Measurements from ENCODE around the gene KIRREL3. TPM values are rescaled to one million over a fixed set of nuclear protein-coding genes. Genes with fewer than 3 reads are reported as not detected.
A peak's percentile ranks its signal among the peaks of the same experiment; 100 is the strongest.

Gene KIRREL3
- total and polyA plus RNA-seq, 4 donors: 0.02 to 0.71 (median 0.15) TPM; not detected in 1

GRCh38 chr11:126480410-126481302 lies 519.9 kb downstream of the KIRREL3 start:
- 12 to 16% methylated on average over 19 of the region's 19 CpGs for WGBS, 2 donors
- TF ChIP-seq CTCF (IDR thresholded peaks at IDR 0.05; ENCODE audit: control extremely low read depth, extremely low read depth): peak; percentile 89
- H3K9me3 ChIP-seq (ENCODE audit: control insufficient read depth in 4 of 4, insufficient read depth in 3 of 4, low read length in 3 of 4): no peaks in the 10 kb centered on the region
- DNase-seq (peak; percentile 88 to 95 (median 94)), ATAC-seq (ENCODE audit: insufficient read depth, low FRiP score) (peak; percentile 91)
- H3K27ac ChIP-seq (ENCODE audit: low read depth in 1 of 2, low read length in 1 of 2): peak overlapping the region in 1 of 2 donors; percentile 62
- H3K27me3 ChIP-seq (ENCODE audit: control insufficient read depth in 3 of 3, insufficient read depth in 3 of 3, low read length in 2 of 3): no peaks in the 10 kb centered on the region
- no peak overlapping the region for H3K4me3 ChIP-seq
- H3K4me1 ChIP-seq (ENCODE audit: control insufficient read depth in 5 of 5, insufficient read depth in 5 of 5, low read length in 5 of 5): peaks cover 0 to 8% (median 0%) of the 10 kb centered on the region in 5 donors
- H3K36me3 ChIP-seq (ENCODE audit: control insufficient read depth in 4 of 4, insufficient read depth in 4 of 4, low read length in 4 of 4): no peaks in the 10 kb centered on the region
- H3K9ac ChIP-seq (ENCODE audit: insufficient read depth in 1 of 2, low read length in 2 of 2): no peak overlapping the region

- ATAC-seq (ENCODE audit: insufficient read depth, low FRiP score): no peak
- WGBS, 2 donors: 95% methylated on average over 3 of the region's 3 CpGs
- Histone ChIP-seq H3K9ac (ENCODE audit: insufficient read depth in 1 of 2, low read length in 2 of 2) (no peak overlapping the region), H3K4me1 (ENCODE audit: control insufficient read depth in 5 of 5, insufficient read depth in 5 of 5, low read length in 5 of 5) (peaks cover 0 to 10% (median 0%) of the 10 kb centered on the region in 5 donors), H3K27me3 (ENCODE audit: control insufficient read depth in 3 of 3, insufficient read depth in 3 of 3, low read length in 2 of 3) (no peaks in the 10 kb centered on the region), H3K9me3 (ENCODE audit: control insufficient read depth in 4 of 4, insufficient read depth in 3 of 4, low read length in 3 of 4) (no peaks in the 10 kb centered on the region), H3K36me3 (ENCODE audit: control insufficient read depth in 4 of 4, insufficient read depth in 4 of 4, low read length in 4 of 4) (no peaks in the 10 kb centered on the region), H3K4me3 (no peak overlapping the region), H3K27ac (ENCODE audit: low read depth in 1 of 2, low read length in 1 of 2) (no peak overlapping the region)
- DNase-seq: no peak
- no peak for TF ChIP-seq CTCF (IDR thresholded peaks at IDR 0.05; ENCODE audit: control extremely low read depth, extremely low read depth)
Measured at GRCh38 chr11:126480015-126480409, 520.6 kb downstream of the KIRREL3 start.

GRCh38 chr11:126479178-126479930 lies 521.2 kb downstream of the KIRREL3 start:
- H3K4me1 ChIP-seq (ENCODE audit: control insufficient read depth in 5 of 5, insufficient read depth in 5 of 5, low read length in 5 of 5): peaks cover 0 to 10% (median 0%) of the 10 kb centered on the region in 5 donors

More at GRCh38 chr11:126479178-126479930, 521.2 kb downstream of the KIRREL3 start:
- Histone ChIP-seq H3K27me3 (ENCODE audit: control insufficient read depth in 3 of 3, insufficient read depth in 3 of 3, low read length in 2 of 3) (no peaks in the 10 kb centered on the region), H3K36me3 (ENCODE audit: control insufficient read depth in 4 of 4, insufficient read depth in 4 of 4, low read length in 4 of 4) (no peaks in the 10 kb centered on the region), H3K27ac (ENCODE audit: low read depth in 1 of 2, low read length in 1 of 2) (no peak overlapping the region), H3K9ac (ENCODE audit: insufficient read depth in 1 of 2, low read length in 2 of 2) (no peak overlapping the region), H3K4me3 (no peak overlapping the region), H3K9me3 (ENCODE audit: control insufficient read depth in 4 of 4, insufficient read depth in 3 of 4, low read length in 3 of 4) (no peaks in the 10 kb centered on the region)
- 92 to 94% methylated on average over 15 of the region's 15 CpGs for WGBS, 2 donors
- TF ChIP-seq CTCF (IDR thresholded peaks at IDR 0.05; ENCODE audit: control extremely low read depth, extremely low read depth): no peak
- DNase-seq (no peak), ATAC-seq (ENCODE audit: insufficient read depth, low FRiP score) (no peak)
